ENCODE measurements around the gene ARFGEF3.

The ARFGEF3 gene

GRCh38 chr6:138222901-138223546 lies 61.3 kb downstream of the ARFGEF3 start:
- no peak for TF ChIP-seq CTCF (IDR thresholded peaks at IDR 0.05; ENCODE audit: borderline replicate concordance, insufficient read depth, low read depth, low read length)
- H3K4me3 ChIP-seq (ENCODE audit: low read depth, low read length), result no peak overlapping the region

- no peak for TF ChIP-seq CTCF (IDR thresholded peaks at IDR 0.05; ENCODE audit: borderline replicate concordance, insufficient read depth, low read depth, low read length)
- H3K4me3 ChIP-seq (ENCODE audit: low read depth, low read length), result no peak overlapping the region
These were observed 64.2 kb downstream of the ARFGEF3 start for GRCh38 chr6:138225953-138226352.

- no peak for TF ChIP-seq CTCF (IDR thresholded peaks at IDR 0.05; ENCODE audit: borderline replicate concordance, insufficient read depth, low read depth, low read length)
- no peak overlapping the region for H3K4me3 ChIP-seq (ENCODE audit: low read depth, low read length)
These were observed 65.1 kb downstream of the ARFGEF3 start for GRCh38 chr6:138226700-138227315.

- no peak for TF ChIP-seq CTCF (IDR thresholded peaks at IDR 0.05; ENCODE audit: borderline replicate concordance, insufficient read depth, low read depth, low read length)
- H3K4me3 ChIP-seq (ENCODE audit: low read depth, low read length), result no peak overlapping the region
These were observed 65.6 kb downstream of the ARFGEF3 start for GRCh38 chr6:138227316-138227781.

- no peak for TF ChIP-seq CTCF (IDR thresholded peaks at IDR 0.05; ENCODE audit: borderline replicate concordance, insufficient read depth, low read depth, low read length)
- H3K4me3 ChIP-seq (ENCODE audit: low read depth, low read length), result no peak overlapping the region
These were observed 67.3 kb downstream of the ARFGEF3 start for GRCh38 chr6:138229072-138229471.

- TF ChIP-seq CTCF (IDR thresholded peaks at IDR 0.05; ENCODE audit: borderline replicate concordance, insufficient read depth, low read depth, low read length), result no peak
These were observed 68.0 kb downstream of the ARFGEF3 start for GRCh38 chr6:138229663-138230179.

GRCh38 chr6:138230221-138230620 lies 68.5 kb downstream of the ARFGEF3 start:
- TF ChIP-seq CTCF (IDR thresholded peaks at IDR 0.05; ENCODE audit: borderline replicate concordance, insufficient read depth, low read depth, low read length), result no peak
- no peak overlapping the region for H3K4me3 ChIP-seq (ENCODE audit: low read depth, low read length)

More at GRCh38 chr6:138229663-138230179, 68.0 kb downstream of the ARFGEF3 start:
- no peak overlapping the region for H3K4me3 ChIP-seq (ENCODE audit: low read depth, low read length)

All from GM12875 (cell line).